Measurements from ENCODE around the gene VNN1. TPM values are rescaled to one million over a fixed set of nuclear protein-coding genes. Genes with fewer than 3 reads are reported as not detected.

The VNN1 gene
- total RNA-seq, 1 experiment from 2014 or later, result 0.05 TPM

Other genes with a start within 250 kb of the VNN1 start
- 19.7 and 23.4 TPM in 2 replicates for gene STX7, start 200.9 kb downstream of the VNN1 start, total RNA-seq (2014; rRNA removed; shearing (Covaris generic))
- gene TAAR9, start 175.8 kb downstream of the VNN1 start, total RNA-seq (2014; rRNA removed; shearing (Covaris generic)), result not detected in 2 replicates
- not detected in 2 replicates for gene TAAR8, start 161.4 kb downstream of the VNN1 start, total RNA-seq (2014; rRNA removed; shearing (Covaris generic))
- not detected in 2 replicates for gene TAAR6, start 143.7 kb downstream of the VNN1 start, total RNA-seq (2014; rRNA removed; shearing (Covaris generic))
- gene TAAR5, start 124.3 kb downstream of the VNN1 start, total RNA-seq (2014; rRNA removed; shearing (Covaris generic)), result not detected in 2 replicates
- not detected in 2 replicates for gene TAAR2, start 89.8 kb downstream of the VNN1 start, total RNA-seq (2014; rRNA removed; shearing (Covaris generic))
- gene TAAR1, start 54.9 kb downstream of the VNN1 start, total RNA-seq (2014; rRNA removed; shearing (Covaris generic)), result not detected in 2 replicates
- 0.08 and 0.10 TPM in 2 replicates for gene VNN2, start 43.8 kb upstream of the VNN1 start, total RNA-seq (2014; rRNA removed; shearing (Covaris generic))
- 4.5 and 5.5 TPM in 2 replicates for gene SLC18B1, start 84.6 kb upstream of the VNN1 start, total RNA-seq (2014; rRNA removed; shearing (Covaris generic))
- 2,136 and 3,212 TPM in 2 replicates for gene RPS12, start 100.5 kb upstream of the VNN1 start, total RNA-seq (2014; rRNA removed; shearing (Covaris generic))

Measured in HT1080 (cell line).